Measurements from ENCODE around the gene VEGFA.

Gene VEGFA

DNA sequence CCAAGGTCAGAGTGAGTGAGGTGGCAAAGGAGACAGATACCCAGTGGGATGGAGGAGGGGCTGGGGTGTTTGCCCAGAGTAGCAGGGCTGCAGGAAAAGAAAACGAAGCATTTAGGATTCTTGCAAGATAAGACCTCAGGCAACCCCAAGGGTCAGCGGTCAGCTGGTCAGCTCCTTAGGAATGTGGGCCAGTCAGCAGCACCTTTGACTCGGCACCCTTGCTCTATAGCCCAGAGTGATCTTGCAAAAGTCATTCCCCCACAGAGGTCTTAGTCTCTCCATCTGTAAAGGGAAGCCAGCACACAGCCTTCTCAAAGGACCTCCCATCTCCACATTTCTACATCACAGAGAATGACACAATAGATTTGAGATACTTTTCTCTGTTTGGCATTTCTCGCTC lies 56.7 kb downstream of the VEGFA start:
- no peak for DNase-seq

- no peak for DNase-seq
Observed at GRCh38 chr6:43827898-43828297, 57.9 kb downstream of the VEGFA start.

GRCh38 chr6:43828711-43829110 lies 58.7 kb downstream of the VEGFA start:
- DNase-seq: no peak

- no peak for DNase-seq
Observed at GRCh38 chr6:43829470-43829869, 59.5 kb downstream of the VEGFA start.

DNA sequence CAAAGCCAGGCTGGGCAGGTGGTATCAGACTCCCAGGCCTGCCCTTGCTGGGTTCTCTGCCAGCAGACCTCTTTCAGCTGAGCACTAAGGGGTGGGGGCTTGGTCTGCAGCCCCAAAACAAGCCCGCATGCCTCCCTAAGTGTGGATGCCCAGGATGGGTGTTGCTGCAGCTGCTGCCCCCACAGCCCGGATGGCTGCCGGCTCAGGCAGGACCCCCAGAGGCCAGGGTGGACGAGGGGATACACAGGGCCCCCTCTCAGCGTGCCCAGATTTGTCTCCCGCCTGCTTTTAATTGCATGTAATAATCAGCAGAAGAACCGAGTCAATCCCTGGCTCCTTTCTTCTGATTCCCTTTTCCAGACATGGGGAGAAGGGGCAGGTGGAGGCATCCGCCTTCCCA lies 60.8 kb downstream of the VEGFA start:
- DNase-seq: no peak

GRCh38 chr6:43831191-43831590 lies 61.2 kb downstream of the VEGFA start:
- no peak for DNase-seq

DNA sequence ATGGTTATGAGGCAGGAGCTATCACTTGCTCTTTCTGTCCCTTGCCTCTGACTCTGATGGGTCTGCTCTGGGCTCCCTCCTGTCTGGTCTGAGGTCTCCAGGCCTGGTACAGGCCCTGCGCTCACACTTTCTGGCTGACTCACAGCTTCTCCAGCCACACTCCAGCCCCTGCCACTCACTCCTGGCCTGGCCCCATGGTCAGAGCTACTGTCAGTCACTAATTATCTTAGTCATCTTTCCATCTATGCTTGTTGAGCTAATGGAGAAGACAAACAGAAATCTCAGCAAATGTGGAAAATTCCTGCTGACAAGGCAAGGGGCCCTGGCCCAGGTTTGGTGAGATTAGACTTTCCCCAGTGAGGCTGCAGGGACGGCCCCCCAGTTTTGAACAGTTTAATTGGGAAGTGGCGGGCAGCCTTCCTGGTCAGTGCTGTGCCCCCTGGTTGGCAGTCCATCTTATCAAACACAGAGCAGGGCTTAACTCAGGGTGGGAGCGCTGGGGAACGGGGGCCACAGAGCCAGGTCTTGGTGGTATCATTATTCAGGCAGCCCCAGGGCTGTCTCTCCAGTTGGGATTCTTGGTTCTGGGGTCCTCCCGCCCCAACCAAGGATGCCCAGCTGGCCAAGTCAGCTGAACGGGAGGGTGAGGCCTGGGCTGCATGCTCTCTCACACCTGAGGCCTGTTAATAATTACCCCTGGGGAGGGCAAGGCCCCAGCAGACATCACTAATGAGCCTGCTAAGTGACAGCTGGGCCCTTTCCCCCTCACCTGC lies 63.4 kb downstream of the VEGFA start:
- no peak for DNase-seq

DNA sequence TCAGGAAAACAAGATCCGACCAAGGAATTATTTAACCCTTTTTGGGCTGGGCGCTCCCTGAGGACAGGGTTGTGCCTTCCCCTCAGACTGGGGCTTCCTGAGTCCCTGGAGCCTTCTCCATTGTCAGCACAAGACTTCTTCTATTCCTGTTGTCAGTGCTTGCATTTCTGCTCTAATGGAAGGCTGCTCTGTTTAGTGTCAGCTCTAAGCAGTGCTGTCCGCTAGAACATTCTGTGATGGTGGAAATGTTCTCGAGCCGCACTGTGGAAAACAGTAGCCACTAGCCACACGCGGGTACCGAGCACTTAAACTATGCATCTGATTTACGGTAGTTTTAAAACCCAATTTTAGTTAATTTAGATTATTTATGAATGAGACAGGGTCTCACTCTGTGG lies 64.0 kb downstream of the VEGFA start:
- DNase-seq: no peak

GRCh38 chr6:43834528-43835155 lies 64.6 kb downstream of the VEGFA start:
- no peak for DNase-seq

DNA sequence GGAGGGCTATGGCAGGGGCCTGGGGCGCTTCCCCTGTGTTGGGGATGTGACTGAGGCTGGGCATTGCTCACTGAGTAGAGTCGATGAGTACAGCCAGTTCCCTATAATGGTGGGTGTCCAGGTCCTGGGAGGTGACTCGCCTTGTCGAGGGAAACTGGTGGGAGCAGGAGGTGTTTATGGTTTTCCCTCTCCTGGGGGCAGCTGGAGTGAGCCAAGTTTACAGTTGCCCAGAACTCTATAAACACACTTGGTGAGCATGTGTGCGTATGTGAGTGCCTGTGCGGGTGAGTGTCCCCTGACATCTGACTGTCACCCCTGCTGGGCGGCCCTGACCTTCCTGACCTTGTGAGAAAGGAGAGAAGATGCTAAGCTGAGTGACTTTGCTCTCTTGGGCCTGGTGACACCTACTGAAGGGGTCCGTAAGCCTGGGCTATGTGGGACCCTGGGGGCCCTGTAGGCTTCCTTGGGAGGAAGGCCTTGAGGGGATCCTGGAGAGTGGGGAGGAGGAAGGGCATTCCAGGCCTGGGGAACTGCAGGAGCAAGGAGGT lies 65.9 kb downstream of the VEGFA start:
- DNase-seq: no peak
